Measurements from ENCODE around the gene NAALADL2. TPM values are rescaled to one million over a fixed set of nuclear protein-coding genes. Genes with fewer than 3 reads are reported as not detected.
A peak's percentile ranks its signal among the peaks of the same experiment; 100 is the strongest.

NAALADL2 gene
- total RNA-seq, 1 experiment from 2014 or later: 12.8 TPM

DNA sequence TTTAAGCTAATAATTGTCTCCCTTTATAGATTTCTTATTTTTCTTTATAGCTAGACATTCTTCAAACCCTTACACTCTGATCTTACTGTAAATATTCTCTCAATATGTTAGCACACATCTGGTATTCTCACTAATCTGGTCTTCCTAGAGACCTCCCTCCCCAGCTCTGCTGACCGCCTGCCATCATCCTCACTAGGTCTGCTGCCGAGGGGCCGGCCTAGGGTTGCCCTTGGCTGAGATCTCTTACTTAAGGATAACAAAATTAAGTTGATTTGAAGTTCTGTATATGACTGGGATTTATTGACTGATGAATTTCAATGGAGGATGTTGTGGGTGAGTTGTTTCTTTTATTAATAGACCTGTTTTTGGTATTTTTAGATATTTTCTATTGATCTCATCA, 586.6 kb downstream of the NAALADL2 start:
- no peak overlapping the region for H3K4me2 ChIP-seq
- BruUV-seq (replicated peaks): no TSS peak
- H3K9me2 ChIP-seq (ENCODE audit: insufficient read depth): no peaks in the 10 kb centered on the region
- ChIA-PET POLR2A (ENCODE audit: unreplicated experiment) (no interaction called here), CTCF (no interaction called here)
- TF ChIP-seq, protein P1, sequence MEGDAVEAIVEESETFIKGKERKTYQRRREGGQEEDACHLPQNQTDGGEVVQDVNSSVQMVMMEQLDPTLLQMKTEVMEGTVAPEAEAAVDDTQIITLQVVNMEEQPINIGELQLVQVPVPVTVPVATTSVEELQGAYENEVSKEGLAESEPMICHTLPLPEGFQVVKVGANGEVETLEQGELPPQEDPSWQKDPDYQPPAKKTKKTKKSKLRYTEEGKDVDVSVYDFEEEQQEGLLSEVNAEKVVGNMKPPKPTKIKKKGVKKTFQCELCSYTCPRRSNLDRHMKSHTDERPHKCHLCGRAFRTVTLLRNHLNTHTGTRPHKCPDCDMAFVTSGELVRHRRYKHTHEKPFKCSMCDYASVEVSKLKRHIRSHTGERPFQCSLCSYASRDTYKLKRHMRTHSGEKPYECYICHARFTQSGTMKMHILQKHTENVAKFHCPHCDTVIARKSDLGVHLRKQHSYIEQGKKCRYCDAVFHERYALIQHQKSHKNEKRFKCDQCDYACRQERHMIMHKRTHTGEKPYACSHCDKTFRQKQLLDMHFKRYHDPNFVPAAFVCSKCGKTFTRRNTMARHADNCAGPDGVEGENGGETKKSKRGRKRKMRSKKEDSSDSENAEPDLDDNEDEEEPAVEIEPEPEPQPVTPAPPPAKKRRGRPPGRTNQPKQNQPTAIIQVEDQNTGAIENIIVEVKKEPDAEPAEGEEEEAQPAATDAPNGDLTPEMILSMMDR (conservative IDR thresholded peaks at IDR 0.05): no peak
- no peak for TF ChIP-seq EZH2 (IDR thresholded peaks at IDR 0.05; ENCODE audit: low read depth)
- H3F3A ChIP-seq (ENCODE audit: insufficient read depth, low read depth): no peaks in the 10 kb centered on the region; the same call in 1 of the 2 replicates
- H3K79me2 ChIP-seq (ENCODE audit: low read depth): no peaks in the 10 kb centered on the region
- H3K9me3 ChIP-seq (ENCODE audit: insufficient read depth, low read depth): no peaks in the 10 kb centered on the region
- H4K20me1 ChIP-seq (ENCODE audit: insufficient read depth): no peaks in the 10 kb centered on the region
- no peak for DNase-seq
- H3K4me1 ChIP-seq (replicated peaks; ENCODE audit: insufficient read depth): no peaks in the 10 kb centered on the region
- no peak overlapping the region for H3K27ac ChIP-seq
- intact Hi-C loops (cut with micrococcal nuclease; ENCODE audit: unreplicated experiment): no loop called here
- H3K36me3 ChIP-seq (ENCODE audit: low read depth): no peaks in the 10 kb centered on the region
- H3K4me3 ChIP-seq: no peak overlapping the region
- H3K27me3 ChIP-seq (ENCODE audit: insufficient read depth, low read depth): no peaks in the 10 kb centered on the region
- no peak overlapping the region for H2AFZ ChIP-seq

DNA sequence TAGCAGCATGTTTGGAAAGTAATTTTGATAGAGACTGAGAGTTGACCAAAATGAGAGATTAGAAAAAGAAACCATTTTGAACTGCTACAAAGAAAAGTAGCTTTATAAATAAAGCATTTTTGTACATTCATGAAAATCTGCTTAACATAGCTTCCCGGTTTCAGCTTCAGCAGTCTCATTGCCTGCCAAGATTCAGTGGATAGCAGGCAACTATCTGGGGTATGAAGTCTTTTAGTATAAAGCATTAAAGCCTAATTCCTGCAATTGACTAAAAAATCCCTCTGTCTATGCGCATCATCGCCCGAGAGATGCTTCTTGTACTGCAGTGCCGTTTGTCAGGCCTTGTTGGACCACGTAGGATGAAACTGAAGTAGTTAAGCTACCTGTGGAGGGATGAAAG, 588.4 kb downstream of the NAALADL2 start:
- ChIA-PET CTCF (no interaction called here), POLR2A (ENCODE audit: unreplicated experiment) (no interaction called here)
- TF ChIP-seq, protein P1 (conservative IDR thresholded peaks at IDR 0.05): no peak
- no peak for TF ChIP-seq EZH2 (IDR thresholded peaks at IDR 0.05; ENCODE audit: low read depth)
- H2AFZ ChIP-seq: 0 out of 2 replicates have a peak overlapping the region, but pooled peaks have one; percentile 5
- H3K79me2 ChIP-seq (ENCODE audit: low read depth): no peaks in the 10 kb centered on the region
- H4K20me1 ChIP-seq (ENCODE audit: insufficient read depth): no peaks in the 10 kb centered on the region
- no peaks in the 10 kb centered on the region for H3K4me1 ChIP-seq (replicated peaks; ENCODE audit: insufficient read depth)
- no peaks in the 10 kb centered on the region for H3K36me3 ChIP-seq (ENCODE audit: low read depth)
- no TSS peak for BruUV-seq (replicated peaks)
- no peaks in the 10 kb centered on the region for H3K9me3 ChIP-seq (ENCODE audit: insufficient read depth, low read depth)
- intact Hi-C loops (cut with micrococcal nuclease; ENCODE audit: unreplicated experiment): no loop called here
- H3K4me3 ChIP-seq: no peak overlapping the region
- H3F3A ChIP-seq (ENCODE audit: insufficient read depth, low read depth): no peaks in the 10 kb centered on the region; the same call in 1 of the 2 replicates
- no peaks in the 10 kb centered on the region for H3K27me3 ChIP-seq (ENCODE audit: insufficient read depth, low read depth)
- H3K9me2 ChIP-seq (ENCODE audit: insufficient read depth): no peaks in the 10 kb centered on the region
- H3K27ac ChIP-seq: no peak overlapping the region
- H3K4me2 ChIP-seq: no peak overlapping the region
- no peak for DNase-seq

DNA sequence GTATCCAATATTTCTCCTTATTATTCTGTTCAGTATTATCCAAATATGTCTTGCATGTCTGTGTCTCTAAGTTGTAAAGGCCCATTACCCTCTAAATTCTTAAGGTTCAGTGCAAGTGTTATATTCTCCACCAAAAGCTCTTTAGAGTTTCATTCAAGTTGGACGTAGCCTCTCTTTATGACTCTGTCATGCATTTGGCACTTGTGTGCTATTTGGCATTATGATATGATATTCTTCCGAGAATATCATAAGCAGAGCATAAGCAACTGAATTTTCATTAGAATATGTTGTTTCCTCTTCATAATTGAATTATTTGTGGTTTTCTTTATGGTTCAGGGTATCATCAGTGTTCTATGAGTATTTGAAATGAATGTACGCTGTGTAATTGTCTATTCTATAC, 594.2 kb downstream of the NAALADL2 start:
- Histone ChIP-seq H3K27me3 (ENCODE audit: insufficient read depth, low read depth) (no peaks in the 10 kb centered on the region), H3K79me2 (ENCODE audit: low read depth) (no peaks in the 10 kb centered on the region), H3K4me2 (no peak overlapping the region), H4K20me1 (ENCODE audit: insufficient read depth) (no peaks in the 10 kb centered on the region), H3K36me3 (ENCODE audit: low read depth) (no peaks in the 10 kb centered on the region), H3F3A (ENCODE audit: insufficient read depth, low read depth) (no peaks in the 10 kb centered on the region), H3K9me3 (ENCODE audit: insufficient read depth, low read depth) (no peaks in the 10 kb centered on the region), H3K4me3 (no peak overlapping the region), H3K4me1 (replicated peaks; ENCODE audit: insufficient read depth) (no peaks in the 10 kb centered on the region), H3K9me2 (ENCODE audit: insufficient read depth) (no peaks in the 10 kb centered on the region), H3K27ac (no peak overlapping the region), H2AFZ (no peak overlapping the region)
- POLR2A ChIA-PET (ENCODE audit: unreplicated experiment): no interaction called here
- DNase-seq: no peak
- intact Hi-C loops (cut with micrococcal nuclease; ENCODE audit: unreplicated experiment): no loop called here
- no TSS peak for BruUV-seq (replicated peaks)
- CTCF ChIA-PET: no interaction called here
- no peak for TF ChIP-seq EZH2 (IDR thresholded peaks at IDR 0.05; ENCODE audit: low read depth)
- TF ChIP-seq, protein P1 (conservative IDR thresholded peaks at IDR 0.05): no peak
